Lung (tissue), 12 donors: ENCODE measurements around the gene IGFBP5. TPM values are rescaled to one million over a fixed set of nuclear protein-coding genes. Genes with fewer than 3 reads are reported as not detected.

Experiments
- ATAC-seq: fragments of 200-7000 bp; cut with Tn5 transposase; one replicate; pipeline ENCODE4 v1.9.1; 2020; ENCODE audit warnings: moderate number of reproducible peaks; ENCODE audit not compliant: insufficient read depth, low FRiP score
- DNase-seq, 3 donors: peaks; one replicate each; pipeline ENCODE4 v3.0.0-alpha.2; 2013 to 2017
- H3K27ac ChIP-seq, 2 donors: one replicate each; pipeline ENCODE4 v1.5.1; 2013; ENCODE audit warnings: mild to moderate bottlenecking in 2 of 2, moderate library complexity in 2 of 2, control low read depth in 1 of 2, inconsistent platforms in 1 of 2, low read depth in 1 of 2, low read length in 1 of 2
- H3K27me3 ChIP-seq, 3 donors: one replicate each; pipeline ENCODE4 v1.5.1; 2013; ENCODE audit warnings: low read length in 2 of 3; ENCODE audit not compliant: control insufficient read depth in 3 of 3, insufficient read depth in 3 of 3
- H3K36me3 ChIP-seq, 4 donors: one replicate each; pipeline ENCODE4 v1.5.1; 2013; ENCODE audit warnings: low read length in 4 of 4, mild to moderate bottlenecking in 1 of 4, moderate library complexity in 1 of 4; ENCODE audit not compliant: control insufficient read depth in 4 of 4, insufficient read depth in 4 of 4
- H3K4me1 ChIP-seq, 5 donors: one replicate each; pipeline ENCODE4 v1.5.1; 2013; ENCODE audit warnings: low read length in 5 of 5, mild to moderate bottlenecking in 2 of 5, moderate library complexity in 1 of 5; ENCODE audit not compliant: control insufficient read depth in 5 of 5, insufficient read depth in 5 of 5
- H3K4me3 ChIP-seq: one replicate; pipeline ENCODE4 v1.5.1; 2013; ENCODE audit warnings: mild to moderate bottlenecking, control low read depth, moderate library complexity
- H3K9ac ChIP-seq, 2 donors: one replicate each; pipeline ENCODE4 v1.5.1; 2013; ENCODE audit warnings: low read length in 2 of 2, control low read depth in 1 of 2; ENCODE audit not compliant: insufficient read depth in 1 of 2
- H3K9me3 ChIP-seq, 4 donors: one replicate each; pipeline ENCODE4 v1.5.1; 2013; ENCODE audit warnings: low read length in 3 of 4, mild to moderate bottlenecking in 1 of 4, moderate library complexity in 1 of 4; ENCODE audit not compliant: control insufficient read depth in 4 of 4, insufficient read depth in 3 of 4
- CTCF ChIP-seq: IDR thresholded peaks from 2 replicates; pipeline ENCODE4 v1.5.1; 2012; ENCODE audit warnings: mild to moderate bottlenecking; ENCODE audit errors: control extremely low read depth, extremely low read depth
- WGBS, 2 donors: extraction: QIAGEN DNeasy Blood & Tissue Kit; methylation state at CpG; one replicate each; pipeline ENCODE4 v1.1.7; 2013; 5-methylcytosine and 5-hydroxymethylcytosine counted together
- polyA plus RNA-seq, 2 donors: library from polyadenylated mRNA; stranded (reverse); fragments of 200-250 nt; gene quantifications; one replicate each; pipeline ENCODE4 v1.2.1, GENCODE V29; 2013
- total RNA-seq, 2 donors: library from RNA; depleted of rRNA in 1 of 2; stranded (reverse); fragments of >200 nt in 1 of 2; gene quantifications; one replicate each; pipeline ENCODE4 v1.2.1, GENCODE V29; 2014 to 2021
- donor health status: control.
- donor health status: control.
- donor health status: Bipolar disorder and iron deficiency.
- donor health status: healthy.
- donor health status: DM: yes; HTN: yes; CAD: no.

Gene IGFBP5
- total and polyA plus RNA-seq, 4 donors = 22.2 to 196 (median 86.8) TPM

DNA sequence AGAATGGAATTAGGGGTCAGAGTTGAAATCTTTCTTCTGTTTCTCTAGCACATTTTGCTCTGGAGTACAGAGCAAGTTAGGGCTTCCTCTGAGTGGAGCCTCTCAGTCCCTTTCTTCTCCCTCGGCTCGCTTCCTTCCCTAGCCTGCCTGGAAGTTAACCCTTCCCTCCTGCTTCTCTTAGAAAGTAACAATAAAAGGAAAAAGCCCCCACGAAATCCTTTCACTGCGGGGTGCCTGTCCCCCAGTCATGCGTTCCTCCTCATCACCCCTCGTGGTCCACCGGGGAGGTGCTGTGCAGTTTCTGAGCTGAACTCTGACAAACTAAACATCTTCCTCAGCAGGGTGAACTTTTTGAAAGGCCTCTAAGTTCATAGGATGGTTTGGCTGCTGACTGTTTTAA is 60.2 kb downstream of the IGFBP5 start:
- no peak overlapping the region for H3K27ac ChIP-seq
- H3K4me3 ChIP-seq = no peak overlapping the region

DNA sequence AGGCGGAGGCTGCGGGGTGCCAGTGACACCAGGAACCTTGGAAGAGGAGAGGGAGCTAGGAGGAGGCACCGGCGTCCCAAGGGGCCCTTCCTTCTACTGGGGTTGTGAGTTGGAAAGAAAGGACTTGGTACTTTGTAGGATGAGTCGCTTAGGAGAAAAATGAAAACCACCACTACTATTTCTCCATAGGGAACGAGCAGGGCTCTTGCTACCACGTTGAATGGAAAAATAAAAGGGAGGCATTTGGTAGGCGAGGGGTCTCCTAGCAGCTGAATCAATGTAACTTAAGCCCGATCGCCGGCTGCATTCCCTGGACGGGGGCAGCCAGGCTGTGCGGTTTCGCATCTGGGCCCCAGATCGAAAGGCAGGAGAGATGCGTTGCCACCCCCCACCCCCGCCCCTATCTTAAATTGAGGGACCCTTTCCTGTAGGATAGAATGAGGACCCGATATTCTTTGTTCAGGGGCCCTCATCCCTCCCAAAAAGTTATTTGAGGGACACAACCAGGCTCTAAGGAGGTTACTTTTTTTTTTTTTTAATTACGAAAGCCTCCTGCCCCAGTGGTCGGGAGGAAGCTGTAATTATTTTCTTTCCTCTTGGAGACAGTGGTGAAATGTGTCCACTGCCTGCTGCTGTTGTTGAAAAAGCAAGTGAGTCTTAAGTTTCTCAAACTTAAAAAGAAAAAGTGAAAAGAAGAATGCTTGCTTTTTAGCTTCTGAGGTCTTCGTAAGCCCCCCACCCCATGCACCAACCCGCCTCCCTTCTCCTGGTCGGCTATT is 60.8 kb downstream of the IGFBP5 start:
- 7 to 14% methylated on average over 23 of the region's 23 CpGs for WGBS, 2 donors
- Histone ChIP-seq H3K36me3 (no peaks in the 10 kb centered on the region), H3K4me3 (no peak overlapping the region), H3K4me1 (peaks cover 0 to 28% (median 15%) of the 10 kb centered on the region in 5 donors), H3K9ac (peak overlapping the region in 1 of 2 donors; percentile 49), H3K9me3 (no peaks in the 10 kb centered on the region), H3K27ac (no peak overlapping the region), H3K27me3 (peaks cover 2 to 25% (median 7%) of the 10 kb centered on the region in 3 donors)
- DNase-seq (no peak), ATAC-seq (no peak)
- TF ChIP-seq CTCF = no peak

More for the DNA sequence above, 60.2 kb downstream of the IGFBP5 start:
- Histone ChIP-seq H3K9ac (peak overlapping the region in 1 of 2 donors; percentile 49), H3K36me3 (no peaks in the 10 kb centered on the region), H3K27me3 (peaks cover 2 to 25% (median 7%) of the 10 kb centered on the region in 3 donors), H3K9me3 (no peaks in the 10 kb centered on the region), H3K4me1 (peaks cover 0 to 28% (median 15%) of the 10 kb centered on the region in 5 donors)
- ATAC-seq (no peak), DNase-seq (peak in 1 of 3 donors; percentile 47)
- WGBS, 2 donors = 7 to 18% methylated on average over 7 of the region's 7 CpGs
- no peak for TF ChIP-seq CTCF

DNA sequence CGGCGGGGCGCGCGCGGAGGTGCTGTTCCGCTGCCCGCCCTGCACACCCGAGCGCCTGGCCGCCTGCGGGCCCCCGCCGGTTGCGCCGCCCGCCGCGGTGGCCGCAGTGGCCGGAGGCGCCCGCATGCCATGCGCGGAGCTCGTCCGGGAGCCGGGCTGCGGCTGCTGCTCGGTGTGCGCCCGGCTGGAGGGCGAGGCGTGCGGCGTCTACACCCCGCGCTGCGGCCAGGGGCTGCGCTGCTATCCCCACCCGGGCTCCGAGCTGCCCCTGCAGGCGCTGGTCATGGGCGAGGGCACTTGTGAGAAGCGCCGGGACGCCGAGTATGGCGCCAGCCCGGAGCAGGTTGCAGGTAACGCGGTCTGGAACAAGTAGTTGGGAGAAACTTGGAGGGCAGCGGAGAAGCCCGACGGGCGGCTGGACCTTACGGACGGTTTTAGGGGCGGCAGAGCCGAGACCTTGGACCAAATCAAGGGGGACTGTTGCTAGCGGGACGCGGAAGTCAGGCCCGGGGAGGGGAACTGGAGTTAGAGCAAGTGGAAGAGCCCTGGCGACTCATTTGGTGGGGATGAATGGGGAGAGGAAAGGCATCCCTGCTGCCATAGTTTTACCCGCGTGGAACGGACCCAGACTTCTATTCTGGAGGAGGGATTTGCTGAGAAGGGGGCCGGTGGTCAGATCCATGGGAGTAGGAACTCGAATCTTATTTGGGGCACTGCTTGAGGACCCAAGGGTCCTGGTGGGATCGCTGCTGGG is 61.6 kb downstream of the IGFBP5 start:
- TF ChIP-seq CTCF = no peak
- 0 to 1% methylated on average over 61 to 71 of the region's 71 CpGs for WGBS, 2 donors
- H3K27ac ChIP-seq = no peak overlapping the region
- DNase-seq (no peak), ATAC-seq (no peak)
- H3K4me3 ChIP-seq = peak overlapping the region; percentile 36
- H3K27me3 ChIP-seq = peaks cover 2 to 25% (median 7%) of the 10 kb centered on the region in 3 donors
- no peaks in the 10 kb centered on the region for H3K9me3 ChIP-seq
- H3K36me3 ChIP-seq = no peaks in the 10 kb centered on the region
- peaks cover 0 to 28% (median 15%) of the 10 kb centered on the region in 5 donors for H3K4me1 ChIP-seq
- H3K9ac ChIP-seq = peak overlapping the region in 1 of 2 donors; percentile 46
